OCI-M2 (cell line): ENCODE measurements around the gene RPTOR.

Experiments used
- DNase-seq: peaks from one replicate; lab custom pipeline; 2025; ENCODE audit not compliant: unreplicated experiment; lab: John Stamatoyannopoulos, UW

Gene RPTOR

DNA sequence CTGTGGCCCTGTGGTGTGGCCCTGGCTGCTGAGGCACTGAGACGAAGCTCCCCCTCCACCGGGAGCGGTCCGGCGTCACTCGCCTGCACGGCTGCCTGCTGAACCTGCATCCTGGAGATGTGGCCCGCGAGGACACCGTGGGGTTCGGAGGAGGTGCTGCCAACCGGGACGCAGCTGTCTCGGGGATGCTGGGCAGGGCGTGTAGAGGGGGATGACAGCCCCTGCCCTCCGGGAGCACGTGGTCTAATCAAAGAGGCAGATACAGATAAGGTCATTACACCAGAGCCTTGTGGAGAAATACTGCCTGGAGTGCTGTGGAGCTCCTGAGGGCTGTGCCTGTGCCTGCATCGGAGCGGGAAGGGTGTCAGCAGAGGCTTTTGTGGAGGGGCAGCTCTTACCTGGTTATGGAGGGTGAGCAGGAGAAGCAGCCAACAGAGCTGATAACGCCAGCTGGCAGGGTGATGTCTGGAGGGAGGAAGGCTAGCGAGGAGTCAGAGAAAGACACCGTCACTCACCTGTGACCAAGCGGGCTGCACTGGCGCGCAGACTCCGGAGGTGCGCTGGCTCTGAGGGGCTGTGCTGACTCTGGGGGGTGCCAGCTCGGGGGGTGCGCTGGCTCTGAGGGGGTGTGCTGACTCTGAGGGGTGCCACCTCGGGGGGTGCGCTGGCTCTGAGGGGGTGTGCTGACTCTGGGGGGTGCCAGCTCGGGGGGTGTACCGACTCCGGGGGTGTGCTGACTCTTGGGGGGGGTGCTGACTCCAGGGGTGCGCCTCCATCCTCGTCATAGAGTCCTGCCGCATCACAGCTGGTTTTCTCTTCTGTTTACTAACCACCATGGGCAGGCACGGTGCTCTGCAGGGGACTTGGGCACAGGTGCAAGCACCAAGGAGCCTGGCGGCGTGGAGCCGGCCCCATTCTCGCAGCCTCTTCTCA lies 342.3 kb downstream of the RPTOR start:
- DNase-seq = no peak

DNA sequence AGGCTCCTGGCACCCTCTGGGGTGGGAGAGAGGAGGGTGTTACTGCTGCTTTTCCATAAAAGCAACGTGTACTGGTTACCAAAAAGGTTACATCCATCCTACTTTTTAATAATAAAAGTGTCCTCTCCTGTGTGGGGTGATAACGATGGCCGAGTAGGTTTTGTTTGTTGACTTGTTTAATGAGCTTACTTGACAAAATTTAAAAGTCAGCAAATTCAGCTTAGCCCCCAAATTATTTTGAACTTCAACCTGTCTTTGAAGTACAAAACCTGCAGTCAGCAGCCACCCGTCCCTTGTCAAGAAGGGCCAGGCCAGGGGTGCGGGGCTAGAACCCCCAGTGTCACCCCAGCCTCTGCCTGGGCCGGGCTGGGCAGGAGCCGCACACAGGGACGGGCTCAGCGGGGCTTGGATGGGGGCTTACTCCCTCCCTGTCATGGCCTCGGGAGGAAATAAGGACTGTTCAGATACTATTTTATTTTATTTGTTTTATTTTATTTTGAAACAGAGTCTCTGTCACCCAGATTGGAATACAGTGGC lies 343.1 kb downstream of the RPTOR start:
- no peak for DNase-seq

DNA sequence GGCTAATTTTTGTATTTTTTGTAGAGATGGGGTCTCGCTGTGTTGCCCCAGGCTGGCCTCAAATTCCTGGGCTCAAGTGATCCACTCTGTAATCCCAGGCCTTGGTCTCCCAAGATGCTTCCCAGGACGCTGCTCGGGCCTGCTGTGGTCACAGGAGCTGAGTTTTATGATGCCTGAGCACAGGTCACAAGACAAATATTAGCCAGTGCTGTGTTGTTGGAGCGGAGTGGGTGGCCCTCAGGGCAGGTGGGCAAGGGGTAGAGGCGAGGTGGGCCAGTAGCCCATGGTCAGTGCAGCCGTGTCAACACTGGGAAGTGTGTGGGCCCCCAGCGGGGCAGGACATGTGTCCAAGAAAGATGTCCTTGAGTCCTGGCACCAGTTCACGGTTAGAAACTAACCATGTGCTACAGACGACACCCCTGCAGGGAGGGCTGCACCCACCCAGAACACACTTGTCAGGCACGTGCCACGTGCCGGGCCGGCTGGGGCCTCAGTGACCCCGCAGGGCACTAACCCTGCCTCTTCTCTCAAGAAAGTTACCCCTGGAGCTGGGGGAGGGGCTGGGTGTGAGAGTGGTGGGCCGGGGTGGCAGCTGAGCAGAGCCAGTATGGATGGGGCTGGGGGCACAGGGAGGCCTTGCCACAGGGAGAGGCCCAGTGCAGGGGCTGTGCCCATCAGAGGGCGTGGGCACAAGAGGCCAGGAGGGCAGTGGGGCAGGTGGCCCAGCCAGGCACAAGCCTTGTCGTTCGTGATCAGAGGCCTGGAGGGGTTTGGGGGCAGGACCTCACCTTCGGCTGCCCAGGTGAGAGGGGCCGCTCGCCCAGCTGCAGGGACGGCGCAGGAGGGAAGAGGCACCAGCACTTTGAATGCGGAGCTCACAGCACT lies 343.9 kb downstream of the RPTOR start:
- no peak for DNase-seq

DNA sequence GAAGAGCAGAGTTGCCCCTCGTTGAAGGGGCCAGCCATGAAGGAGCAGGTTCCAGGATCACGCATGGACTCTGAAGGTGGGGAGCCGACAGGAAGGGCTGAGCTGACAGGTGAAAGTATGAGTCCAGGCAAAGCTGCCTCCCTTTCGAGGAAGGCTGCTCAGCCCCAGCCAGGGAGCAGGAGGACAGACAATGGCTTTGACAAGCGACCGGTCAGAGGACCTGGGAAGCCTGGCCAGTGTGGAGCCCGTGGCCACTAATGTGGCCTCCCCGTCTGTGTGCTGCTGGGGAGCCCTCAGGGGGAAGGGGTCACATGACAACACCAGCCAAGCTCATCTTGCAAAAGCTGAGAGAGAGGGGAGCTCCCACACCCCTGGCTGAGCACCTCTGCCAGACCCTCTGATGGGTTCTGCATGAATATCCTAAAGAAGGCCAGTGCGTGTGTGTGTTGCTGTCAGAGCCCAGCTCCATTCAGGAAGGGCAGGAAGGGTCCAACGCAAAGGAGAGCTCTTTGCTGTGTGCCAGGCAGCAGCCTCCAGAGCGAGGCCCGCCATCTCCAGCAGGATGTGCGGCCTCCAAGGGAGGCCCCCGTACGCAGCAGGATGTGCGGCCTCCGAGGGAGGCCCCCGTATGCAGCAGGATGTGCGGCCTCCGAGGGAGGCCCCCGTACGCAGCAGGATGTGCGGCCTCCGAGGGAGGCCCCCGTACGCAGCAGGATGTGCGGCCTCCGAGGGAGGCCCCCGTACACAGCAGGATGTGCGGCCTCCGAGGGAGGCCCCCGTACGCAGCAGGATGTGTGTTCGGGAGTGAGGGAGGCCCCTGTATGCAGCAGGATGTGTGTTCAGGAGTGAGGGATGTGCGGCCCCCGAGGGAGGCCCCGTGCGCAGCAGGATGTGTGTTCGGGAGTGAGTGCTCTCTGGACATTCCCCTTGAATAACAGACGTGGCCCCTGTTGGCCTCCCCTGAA lies 344.9 kb downstream of the RPTOR start:
- no peak for DNase-seq

DNA sequence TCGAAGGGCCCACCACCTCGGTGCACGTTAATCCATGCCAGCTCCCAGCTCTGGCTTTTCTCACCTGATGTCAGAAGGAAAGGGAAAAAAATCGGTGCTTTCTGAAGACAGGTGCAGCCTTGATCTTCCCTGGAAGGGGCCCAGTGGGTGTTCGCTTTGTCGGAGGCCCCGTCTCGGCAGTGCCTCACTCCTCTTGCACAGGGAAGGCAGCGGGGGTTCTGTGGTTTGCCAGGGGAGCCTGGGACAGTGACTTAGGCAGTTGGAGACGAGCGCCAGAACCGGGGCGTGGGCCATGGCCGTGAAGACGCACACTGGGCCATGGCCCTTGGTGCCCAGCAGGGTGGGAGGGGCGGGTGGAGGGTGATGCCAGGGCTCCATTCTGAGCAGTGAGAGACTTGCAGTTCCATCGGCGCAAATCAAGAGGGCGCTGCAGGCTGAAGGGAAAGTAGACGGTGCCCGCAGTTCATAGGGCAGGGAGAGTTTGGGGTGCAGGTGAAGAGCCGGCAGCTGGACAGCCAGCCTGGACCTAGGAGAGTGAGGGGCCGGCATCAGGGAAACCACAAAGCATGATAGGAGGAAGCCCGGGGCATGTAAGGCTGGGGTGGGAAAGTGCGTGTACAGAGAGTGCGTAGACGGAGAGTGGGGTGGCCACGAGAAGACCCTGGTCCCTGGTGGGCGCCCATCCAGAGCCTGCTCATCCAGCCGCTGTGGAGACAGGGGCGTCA lies 345.7 kb downstream of the RPTOR start:
- DNase-seq = no peak

DNA sequence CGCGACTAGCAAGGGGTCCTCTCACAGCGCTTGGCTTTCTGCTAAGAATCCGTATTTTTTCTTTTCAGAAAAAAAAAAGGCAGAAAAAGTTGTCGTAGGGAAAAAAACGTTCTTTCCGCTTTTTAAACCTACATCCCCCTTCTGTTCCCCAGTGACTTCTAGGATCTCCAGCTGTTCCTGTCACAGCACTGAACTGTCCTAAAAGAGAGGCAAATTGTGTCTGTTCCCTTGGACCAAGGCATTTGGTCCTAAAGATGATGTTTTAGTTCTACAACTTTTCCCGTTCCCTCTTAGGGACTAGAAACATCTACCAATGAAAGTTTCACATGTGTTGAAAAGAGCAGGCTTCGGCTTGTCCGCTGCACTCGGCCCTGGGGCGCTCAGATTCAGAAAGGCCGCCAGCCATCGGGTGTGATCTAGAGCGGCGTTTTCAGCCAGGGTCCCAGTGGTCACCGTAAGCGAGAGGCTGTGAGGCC lies 346.3 kb downstream of the RPTOR start:
- DNase-seq = no peak

DNA sequence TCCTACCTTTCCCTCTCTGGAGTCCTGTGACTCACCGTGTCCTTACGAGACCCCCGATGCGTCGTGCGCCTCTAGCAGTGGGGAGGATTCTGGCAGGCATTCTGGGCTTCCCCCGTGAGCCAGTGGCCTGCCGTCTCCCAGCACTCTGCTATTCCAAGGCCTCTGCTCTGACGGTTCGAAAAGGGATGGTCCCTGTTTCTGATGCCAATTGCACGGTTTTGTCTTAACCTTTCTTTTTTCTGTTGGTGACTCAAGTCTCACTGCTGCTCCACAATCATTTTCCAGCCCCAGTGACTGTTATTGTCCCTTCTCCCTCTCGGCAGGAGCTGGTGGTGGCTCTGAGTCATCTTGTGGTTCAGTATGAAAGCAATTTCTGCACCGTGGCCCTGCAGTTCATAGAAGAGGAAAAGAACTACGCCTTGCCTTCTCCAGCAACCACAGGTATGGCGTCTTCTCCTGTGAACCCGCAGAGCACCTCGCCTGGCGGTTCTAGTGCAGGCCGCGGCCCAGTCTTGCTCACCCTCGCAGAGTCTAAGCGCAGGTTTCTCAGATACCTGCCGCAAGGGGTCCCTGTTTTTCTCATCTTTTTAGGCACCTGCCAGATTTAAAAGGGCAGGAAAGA lies 346.9 kb downstream of the RPTOR start:
- no peak for DNase-seq

DNA sequence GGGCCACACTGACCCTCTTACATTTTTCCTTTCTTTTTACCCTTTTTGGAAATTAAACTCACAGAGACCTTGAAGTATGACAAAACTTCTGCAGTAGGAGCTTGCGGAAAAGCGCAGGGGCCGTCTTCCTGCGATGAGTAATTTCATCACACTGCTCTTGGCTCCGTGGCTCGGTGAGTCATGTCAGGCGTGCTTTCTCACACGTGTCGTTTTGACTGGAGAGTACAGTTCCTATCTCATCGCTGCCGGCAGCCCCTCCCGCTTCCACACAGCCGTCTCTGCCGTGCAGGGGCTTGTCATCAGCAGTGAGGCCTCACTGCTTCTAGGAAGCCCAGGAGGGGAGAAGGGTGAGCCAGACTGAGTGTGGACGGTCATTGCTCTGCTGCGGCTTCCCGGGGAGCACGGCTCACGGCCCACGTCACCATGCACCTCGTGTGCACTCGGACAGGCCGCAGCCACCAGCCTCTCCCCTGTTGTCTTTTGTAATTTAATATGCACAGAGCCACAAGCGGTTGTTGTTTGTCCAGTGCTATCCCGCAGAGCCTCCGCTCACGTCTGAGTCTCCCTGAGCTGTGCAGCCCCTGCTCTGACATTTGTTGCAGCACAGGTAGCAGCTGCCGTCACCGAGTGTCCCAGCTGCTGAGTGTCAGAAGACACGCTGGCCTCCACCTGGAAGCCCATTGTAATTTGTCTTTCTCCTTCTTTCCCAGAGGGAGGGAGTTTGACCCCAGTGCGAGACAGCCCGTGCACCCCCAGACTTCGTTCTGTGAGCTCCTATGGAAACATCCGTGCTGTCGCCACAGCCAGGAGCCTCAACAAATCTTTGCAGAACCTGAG lies 347.6 kb downstream of the RPTOR start:
- DNase-seq = no peak

DNA sequence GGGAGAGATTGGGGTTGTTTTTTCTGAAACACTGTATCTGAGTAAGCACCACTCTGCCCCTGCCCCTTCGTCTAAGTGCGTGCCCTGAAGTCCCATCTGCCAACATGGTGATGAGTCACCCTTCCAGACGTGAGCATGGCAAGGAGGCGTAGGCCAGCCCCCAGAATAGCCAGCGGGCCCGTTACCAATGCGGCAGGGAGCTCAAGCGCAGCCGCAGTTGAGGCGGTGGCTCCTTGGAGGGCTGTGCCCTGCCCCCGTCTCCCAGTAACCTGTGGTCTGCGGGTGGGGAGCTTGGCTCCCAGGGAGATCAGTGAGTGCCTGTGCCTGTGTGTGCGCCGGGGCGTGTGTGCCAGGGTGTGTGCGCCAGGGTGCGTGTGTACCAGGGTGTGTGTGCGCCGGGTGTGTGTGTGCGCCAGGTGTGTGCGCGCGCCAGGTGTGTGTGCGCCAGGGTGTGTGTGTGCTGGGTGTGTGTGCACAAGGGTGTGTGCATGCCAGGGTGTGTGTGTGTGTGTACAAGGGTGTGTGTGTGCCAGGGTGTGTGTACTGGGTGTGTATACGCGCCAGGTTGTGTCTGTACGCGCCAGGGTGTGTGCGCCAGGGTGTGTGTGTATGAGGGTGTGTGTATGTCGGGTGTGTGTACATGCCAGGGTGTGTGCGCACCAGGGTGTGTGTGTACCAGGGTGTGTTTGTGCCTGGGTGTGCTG lies 348.4 kb downstream of the RPTOR start:
- DNase-seq = no peak

DNA sequence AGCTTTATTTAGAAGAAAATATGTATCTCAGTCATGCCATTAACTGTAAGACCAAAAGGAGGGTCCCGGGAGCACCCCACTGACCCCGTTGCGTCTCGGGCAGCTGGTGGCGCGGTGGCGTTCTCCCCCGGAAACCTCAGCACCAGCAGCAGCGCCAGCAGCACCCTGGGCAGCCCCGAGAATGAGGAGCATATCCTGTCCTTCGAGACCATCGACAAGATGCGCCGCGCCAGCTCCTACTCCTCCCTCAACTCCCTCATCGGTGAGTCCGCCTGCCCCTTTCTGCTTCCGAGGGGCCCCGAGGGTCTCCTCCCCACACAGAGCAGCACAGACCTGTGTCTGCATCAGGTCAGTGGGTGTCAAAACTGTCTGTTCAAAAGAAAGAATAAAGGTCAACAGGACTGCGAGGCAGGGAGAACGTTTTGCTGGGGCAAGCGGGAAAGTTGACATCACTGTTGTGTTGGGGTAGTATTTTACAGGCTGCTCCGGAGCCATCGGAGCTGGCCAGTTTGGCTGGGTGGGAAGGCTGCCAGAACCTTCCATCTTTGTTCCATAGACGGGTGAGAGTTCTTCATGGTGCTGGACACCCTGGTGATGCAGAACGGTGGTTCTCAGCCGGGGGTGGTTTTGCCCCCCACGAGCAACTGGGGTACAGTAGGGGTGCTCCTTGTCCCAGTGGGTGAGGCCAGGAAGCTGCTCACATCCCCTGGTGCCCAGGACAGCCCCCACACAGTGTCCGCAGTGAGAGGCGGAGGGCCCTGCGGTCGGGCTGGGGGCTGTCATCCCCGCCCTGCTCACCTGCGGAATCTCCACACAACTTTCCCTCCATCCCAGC lies 349.2 kb downstream of the RPTOR start:
- no peak for DNase-seq

DNA sequence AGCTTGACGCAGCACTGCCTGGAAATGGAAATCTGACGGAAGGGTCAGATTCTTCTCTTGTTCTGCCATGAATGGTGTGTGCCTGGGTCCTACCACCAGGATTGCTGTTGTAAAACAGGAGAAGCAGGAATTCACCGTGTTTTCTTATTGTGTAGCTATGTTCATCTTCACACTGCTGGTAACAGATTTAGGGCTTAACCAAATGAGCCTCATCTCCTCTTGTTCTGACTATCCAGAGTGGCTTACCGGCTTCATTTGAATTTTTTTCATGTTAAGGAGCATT lies 349.7 kb downstream of the RPTOR start:
- DNase-seq = no peak

DNA sequence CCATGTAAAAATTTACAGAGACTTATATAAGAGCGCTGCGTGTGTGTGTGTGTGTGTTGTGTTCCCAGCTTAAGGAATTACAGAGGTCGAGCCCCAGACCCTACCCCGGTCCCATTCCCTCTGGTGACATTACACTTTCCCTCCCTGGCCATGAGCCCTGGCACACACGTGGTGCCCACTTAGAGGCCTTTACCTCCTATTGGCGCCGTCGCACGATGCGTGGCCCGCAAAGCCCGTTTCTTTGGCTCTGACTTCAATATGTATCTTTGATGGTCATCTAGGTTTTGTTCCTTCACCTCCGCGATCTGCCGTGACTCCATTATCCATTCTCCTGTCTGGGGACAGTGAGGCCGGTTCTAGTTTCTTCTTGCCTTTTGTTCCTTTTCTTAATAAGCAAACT lies 350.1 kb downstream of the RPTOR start:
- DNase-seq = no peak

DNA sequence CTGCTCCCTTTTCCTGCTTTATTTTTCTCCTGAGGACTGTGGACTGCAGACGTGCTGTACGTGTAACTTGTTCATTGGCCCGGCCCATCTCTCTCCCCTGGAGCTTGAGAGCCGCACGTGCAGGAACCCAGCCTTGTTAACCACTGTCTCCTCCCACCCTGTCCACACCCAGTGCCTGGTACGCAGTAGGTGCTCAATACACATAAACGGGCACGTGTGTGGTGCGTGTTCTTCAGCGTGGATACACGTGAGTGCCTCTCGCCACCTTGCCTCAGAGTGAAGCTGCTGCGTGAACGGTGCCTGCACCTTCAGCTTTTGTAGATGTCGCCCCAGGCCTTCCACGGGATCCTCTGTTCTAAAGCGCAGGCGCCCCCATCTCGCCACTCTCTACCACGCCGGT lies 350.7 kb downstream of the RPTOR start:
- DNase-seq = no peak

DNA sequence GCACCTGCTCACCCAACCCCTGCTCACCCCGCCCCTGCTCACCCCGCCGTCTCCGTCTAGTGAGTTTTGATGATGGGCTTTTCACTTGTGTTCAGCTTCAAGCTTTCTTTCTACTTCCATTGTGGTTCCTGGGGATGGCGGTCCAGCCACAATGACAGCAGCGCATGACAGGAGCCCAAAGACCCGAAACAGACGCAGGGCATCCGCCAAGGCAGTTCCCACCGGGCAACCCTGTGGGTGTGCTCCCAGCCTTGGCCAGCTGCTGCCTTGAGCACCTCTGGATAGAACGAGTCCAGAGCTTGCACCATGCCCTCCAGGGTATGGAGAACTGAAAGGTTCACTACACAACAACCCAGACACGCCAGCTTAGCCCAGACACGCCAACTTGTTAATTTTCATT lies 354.1 kb downstream of the RPTOR start:
- no peak for DNase-seq

DNA sequence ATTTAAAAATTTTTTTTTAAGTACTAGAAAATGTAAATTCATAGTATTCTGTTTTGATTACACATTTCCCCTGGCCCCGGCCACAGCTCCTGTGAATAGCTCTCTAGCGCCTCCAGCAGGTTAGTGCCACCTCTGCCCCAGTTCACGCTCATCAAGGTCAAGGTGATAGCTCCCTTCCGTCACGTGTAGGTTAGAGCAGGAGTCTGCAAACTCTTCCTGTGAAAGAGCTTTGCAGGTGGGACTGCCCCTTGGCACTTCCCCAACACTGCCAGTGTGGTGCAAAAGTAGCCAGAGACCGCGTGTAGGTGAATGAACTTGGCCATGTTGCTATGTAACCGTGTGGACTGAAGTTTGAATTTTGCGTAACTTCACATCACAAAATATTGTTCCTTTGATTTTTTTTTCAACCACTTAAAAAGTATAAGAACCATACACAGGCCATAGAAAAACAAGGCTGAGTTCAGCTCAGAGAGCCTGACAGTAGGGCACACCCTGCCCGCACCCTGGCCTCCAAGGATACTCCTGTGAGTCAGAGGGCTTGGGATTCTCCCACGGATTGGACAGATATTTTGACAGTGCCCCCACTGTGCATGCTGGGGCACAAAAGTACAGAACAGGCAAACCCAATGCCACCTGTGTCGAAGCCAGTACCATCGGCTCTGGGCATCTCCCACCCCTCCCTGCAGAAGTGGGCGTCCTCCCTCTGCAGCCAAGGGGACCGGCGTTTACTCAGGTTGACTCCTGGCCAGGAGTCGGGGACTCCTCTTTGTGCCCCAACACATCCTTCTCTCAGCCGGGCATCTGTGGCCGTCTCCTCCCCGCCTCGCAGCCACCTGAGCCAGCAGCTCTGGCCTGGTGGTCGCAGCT lies 355.0 kb downstream of the RPTOR start:
- no peak for DNase-seq

DNA sequence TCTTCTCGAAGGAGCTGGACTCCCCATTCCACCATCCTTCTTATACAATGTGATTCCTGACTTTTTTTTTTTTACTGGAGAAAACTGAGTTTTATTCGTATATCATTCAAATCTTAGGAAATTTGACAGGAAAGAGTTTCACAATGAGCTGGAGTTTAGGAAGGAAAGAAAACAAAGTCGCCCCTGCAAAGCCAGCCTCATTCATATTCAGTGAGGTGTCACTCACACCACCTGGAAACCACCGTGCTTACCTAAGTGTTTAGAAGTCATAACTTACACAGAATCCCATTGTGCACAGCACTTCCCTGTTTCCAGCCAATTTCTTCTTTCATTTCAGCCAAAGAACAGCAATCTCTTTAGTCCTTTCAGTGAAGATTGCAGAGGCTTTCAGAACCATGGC lies 356.7 kb downstream of the RPTOR start:
- no peak for DNase-seq
